ENCODE measurements around the gene AUTS2.

GRCh38 chr7:70810558-70811139 is 1212.4 kb downstream of the AUTS2 start:
- no peak for TF ChIP-seq GABPA (IDR thresholded peaks at IDR 0.05; ENCODE audit: low read depth)
- no peak for TF ChIP-seq CTCF (IDR thresholded peaks at IDR 0.05 in 2 of 3, conservative IDR thresholded peaks at IDR 0.05 in 1 of 3; ENCODE audit: control insufficient read depth in 2 of 3, extremely low read depth in 1 of 3, insufficient read depth in 1 of 3, low read depth in 3 of 3, low read length in 3 of 3)
- TF ChIP-seq USF1 (IDR thresholded peaks at IDR 0.05; ENCODE audit: borderline replicate concordance, extremely low read length, insufficient read depth, low read depth, low read length) = no peak
- no peak for TF ChIP-seq POLR2A (IDR thresholded peaks at IDR 0.05; ENCODE audit: low read depth, low read length)
- TF ChIP-seq SIN3A (IDR thresholded peaks at IDR 0.05; ENCODE audit: low read depth, low read length) = no peak

Data from GM12878 (cell line).